HCT116 (cell line): Measurements from ENCODE around the gene RFX2.

ENCODE experiments used
- CBX3 ChIP-seq: IDR thresholded peaks from 2 replicates; pipeline ENCODE4 v1.6.1; 2012; ENCODE audit warnings: low read depth
- CEBPB ChIP-seq: IDR thresholded peaks from 2 replicates; pipeline ENCODE4 v1.6.1; 2012; ENCODE audit warnings: low read depth
- EGR1 ChIP-seq: IDR thresholded peaks from 2 replicates; pipeline ENCODE4 v1.6.1; 2012; ENCODE audit warnings: low read depth
- EZH2 ChIP-seq: fragments of 200-600 bp; sonication (generic); IDR thresholded peaks from 2 replicates; pipeline ENCODE4 v1.6.1; 2017; ENCODE audit warnings: antibody characterized with exemption, mixed run types
- EZH2phosphoT487 ChIP-seq: fragments of 200-600 bp; IDR thresholded peaks from 2 replicates; pipeline ENCODE4 v1.6.1; 2018; ENCODE audit warnings: antibody characterized with exemption, borderline replicate concordance
- POLR2A ChIP-seq: IDR thresholded peaks from 2 replicates; pipeline ENCODE4 v1.7.0; 2011; ENCODE audit warnings: borderline replicate concordance; ENCODE audit not compliant: insufficient read depth, insufficient read length; ENCODE audit errors: extremely low read depth
- POLR2AphosphoS5 ChIP-seq: IDR thresholded peaks from 2 replicates; pipeline ENCODE4 v1.6.1; 2011; ENCODE audit warnings: mild to moderate bottlenecking, low read depth, low read length, moderate library complexity
- RAD21 ChIP-seq: IDR thresholded peaks from 2 replicates; pipeline ENCODE4 v1.6.1; 2012; ENCODE audit warnings: low read depth, mild to moderate bottlenecking
- SIN3A ChIP-seq: IDR thresholded peaks from 2 replicates; pipeline ENCODE4 v1.6.1; 2012; ENCODE audit warnings: low read depth
- TF ChIP-seq, protein P1 (sequence below), 3 experiments: fragments of 200-600 bp in 1 of 3; sonication (generic) in 1 of 3; IDR thresholded peaks in 2 of 3; conservative IDR thresholded peaks in 1 of 3; 2 replicates each; pipeline ENCODE4 v1.5.1; 2012 to 2017; ENCODE audit warnings: low read depth in 2 of 3, low read length in 2 of 3, antibody characterized with exemption in 1 of 3, borderline replicate concordance in 1 of 3, control low read depth in 1 of 3, mild to moderate bottlenecking in 1 of 3, mixed read lengths in 1 of 3, mixed run types in 1 of 3, moderate library complexity in 1 of 3; ENCODE audit not compliant: insufficient read depth in 1 of 3
- TF ChIP-seq, protein P2 (sequence below): IDR thresholded peaks from 2 replicates; pipeline ENCODE4 v1.6.1; 2012
- TF ChIP-seq, protein P3 (sequence below): IDR thresholded peaks from 2 replicates; pipeline ENCODE4 v1.6.1; 2011; ENCODE audit warnings: mild to moderate bottlenecking, low read length, moderate library complexity; ENCODE audit not compliant: insufficient replicate concordance; ENCODE audit errors: extremely low read depth

DNA sequence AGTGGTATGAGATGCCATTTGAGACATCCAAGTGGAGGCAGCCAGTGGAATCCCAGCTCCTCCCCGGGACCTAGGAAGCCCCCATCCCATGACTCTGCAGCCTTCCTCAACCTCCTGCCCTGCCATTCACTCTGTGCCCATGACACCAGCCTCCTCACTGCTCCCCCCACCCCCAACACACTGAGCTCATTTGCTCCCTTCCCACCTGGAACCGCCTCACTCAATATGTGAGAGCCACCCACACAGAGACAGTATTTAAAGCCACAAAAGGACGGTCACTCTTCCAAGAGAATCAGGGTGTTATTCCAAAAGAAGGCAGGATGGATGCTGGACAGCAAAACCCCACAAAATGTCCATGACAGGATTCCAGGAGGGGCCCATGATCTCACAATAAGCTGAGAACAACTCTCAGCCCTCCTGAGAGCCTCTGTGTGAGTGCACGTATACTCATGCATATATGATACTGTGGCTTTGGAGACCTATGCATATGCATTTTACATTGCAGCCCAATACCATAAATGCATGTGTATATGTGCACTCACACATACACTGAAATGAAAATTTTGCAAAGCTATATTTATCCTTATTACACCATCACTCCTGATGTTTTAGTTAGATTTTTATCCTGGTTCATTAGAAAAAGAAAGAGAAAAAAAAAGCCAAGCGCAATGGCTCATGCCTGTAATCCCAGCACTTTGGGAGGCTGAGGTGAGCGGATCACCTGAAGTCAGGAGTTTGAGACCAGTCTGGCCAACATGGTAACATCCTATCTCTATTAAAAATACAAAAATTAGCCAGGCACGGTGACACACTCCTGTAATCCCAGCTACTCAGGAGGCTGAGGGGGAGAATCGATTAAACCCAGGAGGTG lies 121.5 kb downstream of the RFX2 start:
- no peak for TF ChIP-seq EZH2phosphoT487
- no peak for TF ChIP-seq EZH2
- no peak for TF ChIP-seq SIN3A
- TF ChIP-seq RAD21: no peak
- TF ChIP-seq, protein P1, sequence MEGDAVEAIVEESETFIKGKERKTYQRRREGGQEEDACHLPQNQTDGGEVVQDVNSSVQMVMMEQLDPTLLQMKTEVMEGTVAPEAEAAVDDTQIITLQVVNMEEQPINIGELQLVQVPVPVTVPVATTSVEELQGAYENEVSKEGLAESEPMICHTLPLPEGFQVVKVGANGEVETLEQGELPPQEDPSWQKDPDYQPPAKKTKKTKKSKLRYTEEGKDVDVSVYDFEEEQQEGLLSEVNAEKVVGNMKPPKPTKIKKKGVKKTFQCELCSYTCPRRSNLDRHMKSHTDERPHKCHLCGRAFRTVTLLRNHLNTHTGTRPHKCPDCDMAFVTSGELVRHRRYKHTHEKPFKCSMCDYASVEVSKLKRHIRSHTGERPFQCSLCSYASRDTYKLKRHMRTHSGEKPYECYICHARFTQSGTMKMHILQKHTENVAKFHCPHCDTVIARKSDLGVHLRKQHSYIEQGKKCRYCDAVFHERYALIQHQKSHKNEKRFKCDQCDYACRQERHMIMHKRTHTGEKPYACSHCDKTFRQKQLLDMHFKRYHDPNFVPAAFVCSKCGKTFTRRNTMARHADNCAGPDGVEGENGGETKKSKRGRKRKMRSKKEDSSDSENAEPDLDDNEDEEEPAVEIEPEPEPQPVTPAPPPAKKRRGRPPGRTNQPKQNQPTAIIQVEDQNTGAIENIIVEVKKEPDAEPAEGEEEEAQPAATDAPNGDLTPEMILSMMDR (IDR thresholded peaks at IDR 0.05 in 2 of 3, conservative IDR thresholded peaks at IDR 0.05 in 1 of 3; ENCODE audit: borderline replicate concordance in 1 of 3, insufficient read depth in 1 of 3, low read depth in 2 of 3, low read length in 2 of 3): no peak
- no peak for TF ChIP-seq CEBPB
- TF ChIP-seq, protein P2, sequence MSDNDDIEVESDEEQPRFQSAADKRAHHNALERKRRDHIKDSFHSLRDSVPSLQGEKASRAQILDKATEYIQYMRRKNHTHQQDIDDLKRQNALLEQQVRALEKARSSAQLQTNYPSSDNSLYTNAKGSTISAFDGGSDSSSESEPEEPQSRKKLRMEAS: no peak
- TF ChIP-seq, protein P3, sequence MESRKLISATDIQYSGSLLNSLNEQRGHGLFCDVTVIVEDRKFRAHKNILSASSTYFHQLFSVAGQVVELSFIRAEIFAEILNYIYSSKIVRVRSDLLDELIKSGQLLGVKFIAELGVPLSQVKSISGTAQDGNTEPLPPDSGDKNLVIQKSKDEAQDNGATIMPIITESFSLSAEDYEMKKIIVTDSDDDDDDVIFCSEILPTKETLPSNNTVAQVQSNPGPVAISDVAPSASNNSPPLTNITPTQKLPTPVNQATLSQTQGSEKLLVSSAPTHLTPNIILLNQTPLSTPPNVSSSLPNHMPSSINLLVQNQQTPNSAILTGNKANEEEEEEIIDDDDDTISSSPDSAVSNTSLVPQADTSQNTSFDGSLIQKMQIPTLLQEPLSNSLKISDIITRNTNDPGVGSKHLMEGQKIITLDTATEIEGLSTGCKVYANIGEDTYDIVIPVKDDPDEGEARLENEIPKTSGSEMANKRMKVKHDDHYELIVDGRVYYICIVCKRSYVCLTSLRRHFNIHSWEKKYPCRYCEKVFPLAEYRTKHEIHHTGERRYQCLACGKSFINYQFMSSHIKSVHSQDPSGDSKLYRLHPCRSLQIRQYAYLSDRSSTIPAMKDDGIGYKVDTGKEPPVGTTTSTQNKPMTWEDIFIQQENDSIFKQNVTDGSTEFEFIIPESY: no peak
- TF ChIP-seq EGR1: no peak
- TF ChIP-seq POLR2A: no peak
- no peak for TF ChIP-seq CBX3
- TF ChIP-seq POLR2AphosphoS5: no peak
